H1 (cell line): ENCODE data around the gene AKR1C8. TPM values are rescaled to one million over a fixed set of nuclear protein-coding genes. Genes with fewer than 3 reads are reported as not detected.

Experiments
- CTCF ChIA-PET: fragments of 300-600 bp; sonication (Branson Sonifier 250); formaldehyde crosslinking; loops from one replicate; lab custom pipeline; 2021; ENCODE audit not compliant: partially characterized antibody; lab: Charles Lee
- POLR2A ChIA-PET: fragments of 300-600 bp; sonication (Branson Sonifier 250); formaldehyde crosslinking; loops from one replicate; lab custom pipeline; 2021; ENCODE audit warnings: inconsistent platforms; ENCODE audit not compliant: partially characterized antibody; lab: Charles Lee
- DNase-seq, 2 experiments: peaks; one replicate each; pipeline versions ENCODE4 v3.0.0 to v3.0.0-alpha.2; 2010 to 2022; ENCODE audit warnings: low spot score in 2 of 2, low read depth in 1 of 2, mixed read lengths in 1 of 2
- FAIRE-seq: peaks from 2 replicates; lab custom pipeline; 2011; peaks lifted over from hg19 to GRCh38; lab: Jason Lieb, UNC
- H2AFZ ChIP-seq: 2 replicates; pipeline ENCODE4 v1.8.1; 2012; ENCODE audit warnings: low read length, inconsistent platforms
- H2AK5ac ChIP-seq: 2 replicates; pipeline ENCODE4 v1.6.1; 2013; ENCODE audit warnings: low read depth, low read length
- H2BK120ac ChIP-seq: replicated peaks from 2 replicates; pipeline ENCODE3; 2013; ENCODE audit warnings: low read depth, low read length, inconsistent platforms
- H2BK12ac ChIP-seq: 2 replicates; pipeline ENCODE4 v1.6.1; 2013; ENCODE audit warnings: low read depth, low read length
- H2BK15ac ChIP-seq: 2 replicates; pipeline ENCODE4 v1.6.1; 2013; ENCODE audit warnings: low read length
- H2BK20ac ChIP-seq: 2 replicates; pipeline ENCODE4 v1.6.1; 2013; ENCODE audit warnings: low read length
- H2BK5ac ChIP-seq: 2 replicates; pipeline ENCODE4 v1.6.1; 2013; ENCODE audit warnings: low read depth, low read length
- H3K14ac ChIP-seq: 2 replicates; pipeline ENCODE4 v1.6.1; 2013; ENCODE audit warnings: inconsistent platforms; ENCODE audit not compliant: insufficient read length
- H3K18ac ChIP-seq: 2 replicates; pipeline ENCODE4 v1.6.1; 2013; ENCODE audit warnings: low read length; ENCODE audit errors: extremely low read depth
- H3K23ac ChIP-seq: 2 replicates; pipeline ENCODE4 v1.6.1; 2013; ENCODE audit warnings: inconsistent platforms; ENCODE audit not compliant: insufficient read length
- H3K23me2 ChIP-seq: 2 replicates; pipeline ENCODE4 v1.6.1; 2013; ENCODE audit warnings: low read depth, low read length
- H3K27ac ChIP-seq: 2 replicates; pipeline ENCODE4 v1.6.1; 2011; ENCODE audit warnings: low read depth, low read length, inconsistent platforms
- H3K27me3 ChIP-seq, 4 experiments: replicated peaks in 1 of 4; 1 replicate in 1 of 4; 2 replicates in 3 of 4; pipeline versions ENCODE4 v1.6.1 to v1.8.1; 2011 to 2013; ENCODE audit warnings: low read length in 3 of 4, mild to moderate bottlenecking in 3 of 4, inconsistent platforms in 2 of 4, mixed read lengths in 2 of 4, moderate library complexity in 1 of 4; ENCODE audit not compliant: control insufficient read depth in 3 of 4, insufficient read depth in 3 of 4; ENCODE audit errors: extremely low read depth in 1 of 4
- H3K36me3 ChIP-seq, 4 experiments: 2 replicates each; pipeline versions ENCODE4 v1.6.1 to v1.8.1; 2011 to 2013; ENCODE audit warnings: mild to moderate bottlenecking in 4 of 4, low read length in 3 of 4, moderate library complexity in 2 of 4, control low read depth in 1 of 4, inconsistent platforms in 1 of 4; ENCODE audit not compliant: insufficient read depth in 4 of 4, control insufficient read depth in 2 of 4
- H3K4ac ChIP-seq: replicated peaks from 2 replicates; pipeline ENCODE3; 2013; ENCODE audit warnings: low read length, low read depth, mixed read lengths, inconsistent platforms; ENCODE audit not compliant: insufficient read length
- H3K4me1 ChIP-seq, 4 experiments: replicated peaks in 1 of 4; 1 replicate in 1 of 4; 2 replicates in 3 of 4; pipeline versions ENCODE4 v1.6.1 to v1.8.1; 2011 to 2013; ENCODE audit warnings: low read length in 3 of 4, inconsistent platforms in 2 of 4, mixed read lengths in 1 of 4; ENCODE audit not compliant: insufficient read depth in 4 of 4, control insufficient read depth in 3 of 4
- H3K4me2 ChIP-seq, 2 experiments: 2 replicates each; pipeline versions ENCODE4 v1.6.1 to v1.8.1; 2011 to 2013; ENCODE audit warnings: low read depth in 2 of 2, low read length in 2 of 2, control low read depth in 1 of 2, inconsistent platforms in 1 of 2, mild to moderate bottlenecking in 1 of 2; ENCODE audit not compliant: insufficient read depth in 1 of 2
- H3K4me3 ChIP-seq, 4 experiments: fragments of 200-600, 300-600 bp in 1 of 4; sonication (generic), shearing (Covaris generic), sonication (Bioruptor Twin) in 1 of 4; 2 replicates each; pipeline versions ENCODE4 v1.5.1 to v1.8.1; 2011 to 2016; ENCODE audit warnings: low read length in 4 of 4, low read depth in 3 of 4, control low read depth in 2 of 4, inconsistent platforms in 2 of 4, mild to moderate bottlenecking in 2 of 4, mixed read lengths in 1 of 4, moderate library complexity in 1 of 4; ENCODE audit not compliant: insufficient read depth in 2 of 4; ENCODE audit errors: extremely low read depth in 1 of 4
- H3K56ac ChIP-seq: replicated peaks from 2 replicates; pipeline ENCODE3; 2013; ENCODE audit warnings: low read depth, mild to moderate bottlenecking, mixed read lengths, low read length, inconsistent platforms; ENCODE audit not compliant: insufficient read length
- H3K79me1 ChIP-seq: 2 replicates; pipeline ENCODE4 v1.6.1; 2013; ENCODE audit warnings: low read depth, low read length, control low read depth
- H3K79me2 ChIP-seq, 2 experiments: 2 replicates each; pipeline versions ENCODE4 v1.6.1 to v1.8.1; 2012 to 2013; ENCODE audit warnings: low read length in 2 of 2, mild to moderate bottlenecking in 2 of 2, inconsistent platforms in 1 of 2; ENCODE audit not compliant: insufficient read depth in 2 of 2, control insufficient read depth in 1 of 2
- H3K9ac ChIP-seq, 4 experiments: replicated peaks in 1 of 4; 1 replicate in 1 of 4; 2 replicates in 3 of 4; pipeline versions ENCODE4 v1.6.1 to v1.8.1; 2011 to 2013; ENCODE audit warnings: low read depth in 3 of 4, low read length in 3 of 4, control low read depth in 2 of 4, mild to moderate bottlenecking in 2 of 4, moderate library complexity in 2 of 4, inconsistent platforms in 1 of 4; ENCODE audit errors: extremely low read depth in 1 of 4
- H3K9me3 ChIP-seq, 2 experiments: 2 replicates each; pipeline versions ENCODE4 v1.6.1 to v1.8.1; 2012 to 2013; ENCODE audit warnings: mild to moderate bottlenecking in 2 of 2, moderate library complexity in 2 of 2, control low read depth in 1 of 2, inconsistent platforms in 1 of 2, low read depth in 1 of 2, low read length in 1 of 2, mixed read lengths in 1 of 2; ENCODE audit not compliant: insufficient read depth in 2 of 2
- H4K20me1 ChIP-seq, 2 experiments: replicated peaks in 1 of 2; 2 replicates each; pipeline versions ENCODE3 to v1.8.1; 2011 to 2013; ENCODE audit warnings: inconsistent platforms in 2 of 2, low read length in 2 of 2, mild to moderate bottlenecking in 1 of 2; ENCODE audit not compliant: insufficient read depth in 2 of 2, control insufficient read depth in 1 of 2
- H4K5ac ChIP-seq: 2 replicates; pipeline ENCODE4 v1.6.1; 2013; ENCODE audit warnings: low read length, low read depth, mixed read lengths, inconsistent platforms; ENCODE audit not compliant: insufficient read length
- H4K8ac ChIP-seq: 2 replicates; pipeline ENCODE4 v1.8.0; 2013; ENCODE audit warnings: mild to moderate bottlenecking, moderate library complexity, low read length, inconsistent platforms; ENCODE audit not compliant: insufficient read depth; ENCODE audit errors: extremely low read depth
- H4K91ac ChIP-seq: replicated peaks from 2 replicates; pipeline ENCODE3; 2013; ENCODE audit warnings: low read length, mixed read lengths, inconsistent platforms; ENCODE audit not compliant: insufficient read length
- BCL11A ChIP-seq, 2 experiments: IDR thresholded peaks; one replicate each; pipeline ENCODE4 v1.6.1; 2011; ENCODE audit warnings: low read depth in 2 of 2, low read length in 2 of 2, mild to moderate bottlenecking in 2 of 2
- BRCA1 ChIP-seq: IDR thresholded peaks from 2 replicates; pipeline ENCODE4 v1.6.1; 2012; ENCODE audit warnings: low read depth, low read length, improper control_type of control experiment
- CHD2 ChIP-seq: IDR thresholded peaks from 2 replicates; pipeline ENCODE4 v1.6.1; 2012; ENCODE audit warnings: low read length, improper control_type of control experiment
- JUND ChIP-seq: IDR thresholded peaks from 2 replicates; pipeline ENCODE4 v1.6.1; 2011; ENCODE audit warnings: mild to moderate bottlenecking, improper control_type of control experiment, low read length
- NANOG ChIP-seq: IDR thresholded peaks from 2 replicates; pipeline ENCODE4 v1.6.1; 2011; ENCODE audit warnings: low read length, low read depth, mild to moderate bottlenecking, inconsistent platforms; ENCODE audit not compliant: insufficient read depth, poor library complexity, severe bottlenecking
- TAF1 ChIP-seq: IDR thresholded peaks from 2 replicates; pipeline ENCODE4 v1.6.1; 2011; ENCODE audit warnings: mild to moderate bottlenecking, low read depth, low read length
- ZNF274 ChIP-seq: IDR thresholded peaks from 2 replicates; pipeline ENCODE4 v1.7.0; 2012; ENCODE audit warnings: low read length, borderline replicate concordance; ENCODE audit errors: extremely low read depth
- WGBS, 2 experiments: shearing (Covaris generic) in 1 of 2; methylation state at CpG; one replicate each; pipeline versions ENCODE4 v1.1.6 to v1.1.7; 2013 to 2015; ENCODE audit warnings: low lambda C conversion rate in 2 of 2, mixed read lengths in 2 of 2, inconsistent platforms in 1 of 2, low coverage in 1 of 2, missing lambda C conversion rate in 1 of 2; ENCODE audit not compliant: insufficient replicate concordance in 2 of 2, insufficient coverage in 1 of 2, insufficient read length in 1 of 2; ENCODE audit errors: extremely low coverage in 1 of 2, missing lambda C conversion rate in 1 of 2; 5-methylcytosine and 5-hydroxymethylcytosine counted together
- polyA plus RNA-seq, 7 experiments: library from polyadenylated mRNA; depleted of rRNA in 3 of 7; stranded (reverse) in 5 of 7; unstranded in 2 of 7; fragments of >200 nt in 5 of 7; fragments of 200-250 nt in 2 of 7; gene quantifications; 1 replicate in 5 of 7; 2 replicates in 1 of 7; 4 replicates in 1 of 7; pipeline versions ENCODE4 v1.2.1 to v1.2.3, GENCODE V29; 2011 to 2013; ENCODE audit warnings: missing spikeins in 2 of 7, mixed read lengths in 2 of 7
- total RNA-seq: library from RNA; stranded (reverse); fragmentation: NEBNext Ultra II Directional; extraction: Animal tissue kit (Norgen Biotek cat#: 25700); gene quantifications from 2 replicates; pipeline ENCODE4 v1.2.1, GENCODE V29; 2021
- TF ChIP-seq, protein P1 (sequence below): IDR thresholded peaks from 2 replicates; pipeline ENCODE4 v1.6.1; 2012; ENCODE audit warnings: inconsistent platforms
- TF ChIP-seq, protein P2 (sequence below): IDR thresholded peaks from 2 replicates; pipeline ENCODE4 v1.6.1; 2011; ENCODE audit warnings: low read depth, mild to moderate bottlenecking, low read length; ENCODE audit not compliant: insufficient read depth

AKR1C8 gene
- total and polyA plus RNA-seq, 2 of the 8 experiments (the other 6 are each of a cell fraction or from before 2014, with no cell fraction given) = not detected

DNA sequence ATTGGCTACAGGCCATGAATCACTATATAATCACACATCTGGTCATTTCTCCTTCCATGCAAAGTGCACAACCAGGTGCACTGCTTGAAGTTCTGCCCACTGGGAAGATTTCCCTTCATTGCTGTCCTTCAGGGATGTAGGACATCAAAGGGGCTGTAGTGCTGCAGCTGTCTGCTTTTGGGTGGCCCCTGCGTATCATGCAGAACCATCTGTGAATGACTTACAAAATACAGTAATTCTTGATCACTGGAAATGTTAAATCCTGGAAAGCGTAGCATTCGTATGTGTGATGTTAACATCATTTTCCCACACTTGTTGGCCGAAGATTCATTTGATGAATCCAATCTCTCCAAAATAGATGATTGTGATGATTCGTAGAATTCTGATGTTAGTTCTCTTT, 68.3 kb downstream of the AKR1C8 start:
- Histone ChIP-seq H4K91ac (no peak overlapping the region), H3K9me3 (peaks cover 22 to 24% of the 10 kb centered on the region in 2 experiments; a peak in 3 of 4 replicates), H2AK5ac (no peak overlapping the region), H3K56ac (no peak overlapping the region), H3K4me1 (no peaks in the 10 kb centered on the region), H2BK120ac (no peak overlapping the region), H2BK12ac (no peak overlapping the region), H3K4ac (no peak overlapping the region), H3K27ac (no peak overlapping the region), H3K23ac (no peak overlapping the region), H3K23me2 (no peaks in the 10 kb centered on the region), H3K9ac (no peak overlapping the region), H4K8ac (no peak overlapping the region), H3K36me3 (no peaks in the 10 kb centered on the region), H2AFZ (no peak overlapping the region), H4K20me1 (no peaks in the 10 kb centered on the region), H3K14ac (no peak overlapping the region), H3K18ac (no peak overlapping the region), H3K4me3 (no peak overlapping the region), H3K4me2 (no peak overlapping the region), H2BK5ac (no peak overlapping the region), H3K79me2 (no peaks in the 10 kb centered on the region), H3K79me1 (no peaks in the 10 kb centered on the region), H3K27me3 (no peaks in the 10 kb centered on the region), H2BK20ac (no peak overlapping the region), H4K5ac (no peak overlapping the region), H2BK15ac (no peak overlapping the region)
- POLR2A ChIA-PET = no interaction called here
- DNase-seq (no peak), FAIRE-seq (no peak)
- CTCF ChIA-PET = no interaction called here
- WGBS, 2 experiments = 96% methylated on average over 5 of the region's 5 CpGs; no CpG with 5 or more reads in 1 of the 2 experiments
- TF ChIP-seq CHD2 = no peak
- no peak for TF ChIP-seq NANOG
- no peak for TF ChIP-seq TAF1
- TF ChIP-seq ZNF274 = no peak
- TF ChIP-seq, protein P1, sequence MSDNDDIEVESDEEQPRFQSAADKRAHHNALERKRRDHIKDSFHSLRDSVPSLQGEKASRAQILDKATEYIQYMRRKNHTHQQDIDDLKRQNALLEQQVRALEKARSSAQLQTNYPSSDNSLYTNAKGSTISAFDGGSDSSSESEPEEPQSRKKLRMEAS = no peak
- TF ChIP-seq, protein P2, sequence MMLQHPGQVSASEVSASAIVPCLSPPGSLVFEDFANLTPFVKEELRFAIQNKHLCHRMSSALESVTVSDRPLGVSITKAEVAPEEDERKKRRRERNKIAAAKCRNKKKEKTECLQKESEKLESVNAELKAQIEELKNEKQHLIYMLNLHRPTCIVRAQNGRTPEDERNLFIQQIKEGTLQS = no peak
- no peak for TF ChIP-seq BCL11A (IDR thresholded peaks at IDR 0.05; ENCODE audit: low read depth in 2 of 2, low read length in 2 of 2)
- no peak for TF ChIP-seq JUND
- no peak for TF ChIP-seq BRCA1
